Testis (tissue), 2 donors: ENCODE results near the gene RAPGEF4.

Source experiments
- CTCF ChIP-seq, 3 experiments: fragments of 450-650 bp in 2 of 3; fragments of 200-600 bp in 1 of 3; sonication (generic) in 1 of 3; IDR thresholded peaks; one replicate each; pipeline ENCODE4 v1.5.1; 2016 to 2019; ENCODE audit warnings: antibody characterized with exemption in 3 of 3, mild to moderate bottlenecking in 2 of 3, moderate library complexity in 1 of 3
- POLR2A ChIP-seq: fragments of 450-650 bp; IDR thresholded peaks from one replicate; pipeline ENCODE4 v1.6.1; 2017; ENCODE audit warnings: antibody characterized with exemption, mild to moderate bottlenecking, moderate library complexity

- no peak for TF ChIP-seq CTCF (IDR thresholded peaks at IDR 0.05)
- no peak for TF ChIP-seq POLR2A
Measured at GRCh38 chr2:172775319-172775718, 39.7 kb downstream of the RAPGEF4 start.
